H4 (cell line): ENCODE results near the gene RFTN1. TPM values are rescaled to one million over a fixed set of nuclear protein-coding genes. Genes with fewer than 3 reads are reported as not detected.
A peak's percentile ranks its signal among the peaks of the same experiment; 100 is the strongest.

Source experiments
- DNase-seq: peaks from one replicate; pipeline ENCODE4 v3.0.0-alpha.2; 2015; ENCODE audit warnings: low spot score
- total RNA-seq: library from RNA; depleted of rRNA; stranded (reverse); fragments of >200 nt; shearing (Covaris generic); gene quantifications from 2 replicates; pipeline ENCODE4 v1.2.3, GENCODE V29; 2014

RFTN1 gene
- total RNA-seq, 1 experiment from 2014 or later: 5.4 TPM

DNA sequence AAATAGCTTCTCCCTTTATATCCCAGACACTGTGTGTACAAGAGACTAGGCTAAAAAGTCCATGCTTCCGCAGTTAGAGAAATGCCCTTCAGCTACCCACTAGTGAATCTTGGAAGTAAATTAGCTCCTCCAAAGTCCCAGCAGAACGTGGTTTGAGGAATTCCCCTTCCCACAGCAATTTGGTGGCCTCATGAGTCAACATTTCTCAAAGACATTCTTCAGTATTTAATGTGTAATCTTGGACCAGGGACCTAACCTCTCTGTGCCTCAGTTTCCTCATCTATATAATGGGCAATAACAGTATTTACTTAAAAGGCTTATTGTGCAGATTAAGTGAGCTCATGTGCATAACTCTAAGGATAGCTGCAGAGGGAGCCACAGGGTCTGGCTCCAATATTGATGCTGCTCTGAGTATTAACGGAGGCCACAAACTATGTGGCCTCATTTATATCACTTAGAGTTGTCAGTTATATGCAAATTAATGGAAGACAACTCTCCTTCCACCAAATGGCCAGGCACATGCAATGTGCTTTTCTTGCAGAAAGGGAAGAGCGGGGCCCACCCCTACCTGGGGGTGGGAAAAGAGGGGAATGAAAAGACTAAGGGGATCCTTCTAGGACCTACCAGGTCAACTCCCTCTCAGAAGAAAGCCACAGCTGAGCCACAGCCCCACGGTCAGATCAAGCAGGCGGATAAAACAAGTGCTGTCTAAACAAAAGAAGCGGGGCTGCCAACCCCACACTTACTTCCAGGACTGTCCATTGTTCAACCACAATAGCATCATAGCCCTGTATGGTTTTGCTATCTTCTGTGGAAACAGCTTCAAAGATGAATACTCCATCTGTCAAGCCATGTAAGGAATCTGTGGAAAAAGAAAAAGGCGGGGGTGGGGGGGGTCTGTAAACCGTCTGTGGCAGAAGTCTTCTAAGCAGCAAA, 156.0 kb downstream of the RFTN1 start:
- DNase-seq: no peak

DNA sequence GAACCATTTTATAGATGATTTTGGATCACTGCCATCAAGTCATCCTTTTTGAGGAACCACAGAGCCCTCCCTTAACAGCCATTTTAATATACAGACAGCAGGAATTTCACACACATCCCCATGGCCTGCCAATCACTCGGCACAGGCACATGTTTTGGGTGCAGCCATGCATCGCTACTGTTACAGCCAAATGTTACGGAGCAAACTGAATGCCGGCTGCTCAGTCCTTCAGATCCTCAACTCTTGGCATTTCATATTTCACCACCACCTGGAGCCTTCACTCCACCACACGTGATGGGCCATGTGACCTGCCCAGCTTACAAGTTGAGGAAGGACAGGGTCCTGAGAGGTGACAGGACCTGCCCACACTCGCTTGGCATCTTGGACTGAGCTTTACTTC, 157.7 kb downstream of the RFTN1 start:
- no peak for DNase-seq

DNA sequence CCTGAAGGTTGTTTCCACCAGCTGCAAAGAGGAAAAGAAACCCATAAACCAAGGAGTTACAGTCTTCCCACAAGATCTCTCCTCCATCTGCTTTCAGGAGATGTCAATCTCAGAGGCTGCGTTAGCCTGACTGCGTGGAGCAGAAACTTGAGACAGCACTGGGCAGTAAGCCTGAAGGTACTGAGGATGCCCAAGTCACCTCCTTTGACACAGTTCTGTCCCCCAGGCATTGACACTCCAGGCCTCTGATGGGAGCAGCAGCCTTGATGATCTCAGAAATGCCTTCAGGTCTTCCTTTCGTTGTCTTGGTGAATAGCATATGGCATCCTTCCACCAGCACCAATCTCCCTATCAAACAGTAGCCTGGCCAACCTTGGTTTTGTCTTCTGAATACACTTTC, 159.2 kb downstream of the RFTN1 start:
- no peak for DNase-seq

DNA sequence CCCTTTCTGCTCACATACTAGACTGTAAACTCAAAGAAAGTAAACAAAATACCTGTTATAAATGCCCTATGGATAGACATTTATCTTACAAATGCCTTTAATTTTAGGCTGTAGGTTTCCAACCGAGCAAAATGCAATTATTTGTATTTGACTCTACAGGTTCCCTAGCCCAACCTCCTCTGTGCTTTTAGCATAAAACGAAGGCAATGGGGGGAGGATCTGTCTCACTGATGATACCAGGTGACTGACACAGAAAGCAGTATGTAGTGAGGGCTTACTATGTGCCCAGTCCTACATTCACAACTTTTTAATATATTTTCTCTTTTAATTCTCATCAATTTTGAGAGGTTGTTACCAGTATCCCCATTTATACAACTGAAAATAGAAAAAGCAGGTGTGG, 161.1 kb downstream of the RFTN1 start:
- DNase-seq: no peak

DNA sequence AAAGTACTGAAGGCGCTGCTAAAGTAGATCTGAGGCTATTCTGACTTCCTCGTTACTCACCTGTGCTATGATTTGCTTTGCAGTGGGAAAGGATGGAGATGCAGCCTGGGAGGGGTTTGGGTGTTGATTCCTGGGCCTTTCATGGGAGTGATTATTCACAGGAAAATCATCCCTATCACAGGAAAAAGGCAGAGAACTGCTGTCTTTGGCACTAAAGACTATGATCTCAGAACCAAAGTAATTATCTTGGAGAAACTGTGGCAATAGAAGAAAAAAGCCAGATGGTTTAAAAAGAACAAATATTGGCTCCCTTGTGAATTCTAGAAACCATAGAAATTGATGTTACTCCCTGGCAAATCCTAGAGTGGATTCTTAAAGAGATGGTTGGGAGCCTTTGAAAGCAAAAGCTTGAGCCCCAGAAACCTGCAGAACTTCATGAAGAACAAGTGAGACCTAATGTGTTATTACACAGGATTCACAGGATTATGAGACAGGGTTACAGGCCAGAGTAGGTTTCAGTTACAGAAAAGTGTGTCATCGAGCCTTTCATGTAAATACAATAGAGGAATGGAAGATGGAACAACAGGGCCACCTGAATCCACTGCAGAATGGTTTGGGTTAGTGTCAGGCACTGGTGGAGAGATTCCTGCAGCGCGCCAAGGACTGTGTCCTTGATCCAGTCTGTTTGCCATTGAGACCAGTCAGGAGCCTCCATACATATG, 162.7 kb downstream of the RFTN1 start:
- DNase-seq: no peak

DNA sequence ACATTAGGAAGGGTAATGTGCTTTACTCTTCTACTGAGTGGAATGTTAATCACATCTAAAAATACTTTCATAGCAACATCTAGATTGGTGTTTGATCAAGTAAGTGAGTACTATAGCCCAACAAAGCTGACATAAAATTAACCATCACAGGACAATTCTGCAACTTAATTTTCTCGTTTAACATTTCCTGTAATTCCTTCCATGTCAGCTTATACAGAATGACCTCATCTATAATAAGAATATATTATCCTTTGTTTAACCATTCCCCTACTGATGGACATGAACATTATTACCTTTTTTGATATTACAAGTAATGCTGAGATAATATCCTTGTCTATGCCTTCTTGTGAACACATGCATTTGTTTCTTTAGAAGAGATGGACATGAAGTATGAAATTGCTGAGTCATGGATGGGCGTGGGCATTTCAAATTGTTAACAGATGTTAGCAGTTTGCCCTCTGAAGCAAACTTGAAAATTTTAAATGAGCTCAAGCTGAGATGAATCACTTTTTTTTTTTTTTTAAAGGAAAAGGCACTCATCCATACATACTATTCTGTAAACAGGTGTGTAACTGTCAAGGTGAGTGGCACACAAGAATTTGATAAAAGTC, 163.4 kb downstream of the RFTN1 start:
- DNase-seq: peak; percentile 71

DNA sequence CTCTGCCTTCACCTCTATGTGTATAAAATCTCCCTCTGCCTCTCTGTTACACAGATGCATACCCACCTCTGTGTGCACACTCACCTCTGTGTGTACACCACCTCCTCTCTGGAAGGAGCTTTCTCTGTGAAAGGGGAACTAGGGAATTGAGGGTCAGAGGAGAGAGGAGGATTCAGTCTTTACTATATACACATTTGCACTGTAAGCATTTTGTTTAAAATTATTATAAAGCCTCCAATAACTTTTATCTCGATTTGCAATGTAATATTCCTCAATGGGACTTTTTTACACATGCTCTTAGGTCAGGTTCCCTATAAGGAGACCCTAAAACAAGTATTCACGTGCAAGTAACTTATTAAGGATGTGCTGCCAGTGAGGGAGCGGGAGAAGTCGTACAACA, 166.0 kb downstream of the RFTN1 start:
- no peak for DNase-seq

DNA sequence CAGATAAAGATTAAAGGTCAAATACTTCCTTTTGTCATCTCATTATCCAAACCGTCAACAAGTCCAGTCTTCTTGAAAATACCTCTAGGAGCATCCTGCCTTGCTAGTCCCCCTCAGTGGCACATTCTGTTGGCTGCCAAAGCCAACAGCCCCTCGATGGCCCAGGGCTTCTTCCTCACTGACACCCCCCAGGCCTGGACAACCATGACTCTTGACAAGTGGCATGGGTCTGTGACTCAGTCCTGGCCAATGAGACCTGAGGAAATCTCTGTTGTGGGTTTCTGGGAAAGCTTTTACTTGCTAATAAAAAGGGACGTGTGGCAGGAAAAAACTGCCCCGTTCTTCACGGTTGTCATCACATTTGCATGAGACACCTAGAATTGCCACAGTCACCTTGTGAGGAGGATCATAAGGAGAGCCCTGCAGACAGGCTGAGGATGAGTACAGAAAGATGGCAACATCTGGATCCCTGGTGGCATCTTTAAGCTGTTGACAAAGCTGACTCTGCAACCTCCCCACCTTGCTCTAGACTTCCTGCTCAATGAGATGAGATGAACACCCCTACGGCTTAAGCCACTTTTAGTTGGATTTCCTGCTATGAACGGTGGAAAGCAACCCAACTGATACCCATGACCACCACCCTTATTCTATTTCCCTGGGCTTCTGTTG, 167.0 kb downstream of the RFTN1 start:
- no peak for DNase-seq

DNA sequence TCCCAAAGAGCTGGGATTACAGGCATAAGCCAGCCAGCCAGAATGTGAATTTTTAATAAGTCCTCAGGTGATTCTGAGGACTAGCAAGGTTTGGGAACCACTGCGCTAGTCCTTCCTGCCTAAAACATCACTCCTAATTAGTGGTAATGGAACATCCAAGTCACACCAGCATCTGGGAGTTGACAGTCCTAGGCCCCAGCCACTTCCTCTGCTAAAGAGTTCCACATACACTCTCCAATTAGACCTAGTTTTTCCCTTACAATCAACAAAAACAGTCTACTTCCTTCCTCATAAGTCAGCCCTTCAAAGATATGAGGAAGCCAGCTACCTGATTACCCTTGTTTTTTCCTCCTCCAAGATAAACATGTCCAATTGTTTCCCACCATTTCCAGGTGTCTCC, 170.4 kb downstream of the RFTN1 start:
- no peak for DNase-seq

DNA sequence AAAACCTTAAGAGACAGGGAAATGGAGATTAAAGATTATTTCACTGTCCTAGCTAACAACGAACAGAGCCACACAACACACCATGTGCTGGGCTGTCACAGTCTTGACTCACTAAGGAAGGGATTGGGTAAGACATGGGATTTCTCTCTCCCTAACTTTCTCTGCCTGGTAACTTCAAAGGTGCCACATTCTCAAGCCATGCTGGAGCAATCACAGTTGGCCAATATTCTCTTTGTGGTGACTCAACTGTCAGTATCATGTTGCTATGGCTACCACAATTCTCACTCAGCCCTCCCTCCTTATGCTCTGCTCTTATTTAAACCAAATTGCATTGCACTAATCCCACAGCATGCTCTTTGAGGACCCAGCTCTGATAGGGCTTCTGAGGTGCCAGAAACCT, 174.5 kb downstream of the RFTN1 start:
- peak; percentile 50 for DNase-seq

DNA sequence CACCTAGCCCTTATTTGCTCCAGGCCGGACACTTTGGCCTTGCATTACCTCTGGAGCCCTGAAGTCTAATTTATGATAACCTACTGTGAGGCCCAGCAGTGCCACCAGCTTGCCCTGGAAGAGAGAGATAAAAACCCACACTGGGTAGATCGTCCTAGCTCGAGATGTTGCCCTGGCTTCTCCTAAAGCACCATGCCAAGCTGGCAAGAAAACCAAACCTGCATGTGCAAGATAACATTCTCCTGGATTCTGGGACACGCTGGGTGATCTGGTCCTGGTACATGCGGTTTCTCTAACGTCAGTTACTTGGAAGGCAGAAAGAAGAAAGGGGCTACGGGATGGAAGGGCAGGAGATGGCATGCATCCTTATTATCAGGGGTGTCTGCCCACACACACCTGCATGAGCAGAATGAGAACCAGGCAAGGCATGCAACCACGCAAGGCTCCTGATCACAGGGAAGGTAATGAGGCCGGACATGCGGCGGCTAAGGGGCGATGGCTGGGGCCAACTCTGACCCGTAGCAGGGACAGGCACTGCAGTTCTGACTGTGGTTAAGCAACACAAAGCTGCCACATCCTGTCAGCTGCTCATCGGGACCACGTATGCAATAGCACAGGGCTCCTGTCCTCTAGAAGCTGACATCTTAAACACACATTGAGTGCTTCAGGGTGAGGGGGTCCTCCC, 175.5 kb downstream of the RFTN1 start:
- peak; percentile 15 for DNase-seq

DNA sequence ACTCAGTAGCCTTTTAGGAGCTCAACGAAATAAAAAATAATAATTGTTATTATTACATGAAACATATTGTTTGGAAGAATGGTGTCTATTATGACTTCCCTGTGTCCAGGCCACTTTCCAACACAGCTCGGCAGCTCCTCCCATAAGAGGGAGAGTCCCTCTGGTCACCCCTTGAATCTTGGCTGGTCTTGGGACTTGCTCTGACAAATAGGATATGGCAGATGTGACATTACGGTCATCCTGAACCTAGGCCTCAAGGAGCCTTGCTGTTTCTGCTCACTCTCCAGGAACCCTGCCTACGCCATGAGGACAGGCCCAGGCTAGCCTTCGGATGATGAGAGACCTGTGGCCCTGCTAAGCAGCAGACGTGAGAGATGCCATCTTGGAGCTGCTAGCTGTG, 176.7 kb downstream of the RFTN1 start:
- DNase-seq: no peak

DNA sequence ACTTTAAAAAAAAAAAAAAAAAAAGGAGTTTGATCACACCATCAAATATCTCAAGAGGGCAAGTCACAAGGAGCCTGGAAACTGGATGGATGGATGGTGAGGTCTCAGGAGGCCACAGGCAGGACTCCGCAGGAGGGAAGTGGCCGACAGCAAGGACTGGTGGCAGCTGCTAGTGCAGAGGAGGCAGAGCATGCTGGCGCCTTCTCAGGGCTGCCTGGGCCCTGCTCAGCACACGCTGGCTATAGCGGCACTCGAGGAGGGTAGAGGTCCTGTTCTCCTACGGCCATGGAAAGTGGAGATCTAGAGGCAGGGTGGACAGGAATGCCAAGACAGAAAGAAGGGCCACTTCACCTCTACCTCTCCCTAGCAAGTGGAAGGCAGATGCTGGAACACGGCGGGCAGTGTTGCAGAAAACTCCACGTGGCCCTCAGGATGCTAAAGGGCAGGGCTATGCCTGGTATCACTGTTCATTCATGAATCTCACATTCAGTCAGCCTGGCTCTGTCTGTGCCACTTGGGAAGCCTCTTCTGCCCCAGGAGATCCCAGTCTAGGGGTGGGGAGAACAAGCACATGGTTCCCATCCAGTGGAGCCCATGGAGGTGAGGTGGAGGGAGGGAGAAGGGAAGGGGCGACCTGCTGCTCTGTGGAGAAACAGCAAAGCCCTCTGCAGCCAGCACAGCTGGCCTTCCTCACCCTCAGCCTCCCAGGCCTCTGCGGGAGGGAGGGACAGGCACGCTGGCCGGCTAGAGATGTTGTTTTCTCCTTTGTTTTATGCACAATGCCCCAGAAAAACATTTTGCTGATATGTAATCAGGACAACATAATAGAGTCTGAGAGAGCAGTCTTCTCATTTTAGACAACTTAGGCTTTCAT, 177.5 kb downstream of the RFTN1 start:
- DNase-seq: no peak

DNA sequence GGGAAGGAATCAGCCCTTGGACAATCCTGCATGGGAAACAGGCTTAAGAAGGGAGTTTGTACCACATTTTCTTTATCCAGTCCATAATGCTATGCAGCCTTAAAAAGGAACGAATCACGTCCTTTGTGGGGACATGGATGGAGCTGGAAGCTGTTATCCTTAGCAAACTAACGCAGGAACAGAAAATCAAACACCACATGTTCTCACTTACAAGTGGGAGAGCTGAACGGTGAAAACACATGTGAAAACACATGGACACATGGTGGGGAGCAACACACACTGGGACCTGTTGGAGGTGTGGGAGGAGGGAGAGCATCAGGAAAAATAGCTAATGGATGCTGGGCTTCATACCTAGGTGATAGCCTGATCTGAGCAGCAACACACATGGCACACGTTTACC, 178.2 kb downstream of the RFTN1 start:
- DNase-seq: no peak

DNA sequence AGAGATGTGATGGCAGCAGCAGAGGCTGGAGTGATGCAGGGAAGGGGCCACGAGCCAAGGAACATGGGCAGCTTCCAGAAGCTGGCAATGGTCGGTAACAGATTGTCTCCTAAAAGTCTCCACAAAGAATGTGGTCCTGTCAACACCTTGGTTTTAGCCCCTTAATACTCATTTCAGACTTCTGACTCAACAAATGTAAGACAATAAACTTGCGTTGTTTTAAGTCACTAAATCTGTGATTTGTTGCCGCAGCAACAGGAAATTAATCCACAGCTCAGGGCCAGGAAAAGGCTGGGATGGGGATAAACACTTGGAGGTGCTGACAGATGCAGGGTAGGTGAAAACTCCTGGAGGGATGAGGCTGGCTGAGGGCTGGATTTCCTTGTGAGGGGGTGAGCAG, 178.6 kb downstream of the RFTN1 start:
- no peak for DNase-seq

DNA sequence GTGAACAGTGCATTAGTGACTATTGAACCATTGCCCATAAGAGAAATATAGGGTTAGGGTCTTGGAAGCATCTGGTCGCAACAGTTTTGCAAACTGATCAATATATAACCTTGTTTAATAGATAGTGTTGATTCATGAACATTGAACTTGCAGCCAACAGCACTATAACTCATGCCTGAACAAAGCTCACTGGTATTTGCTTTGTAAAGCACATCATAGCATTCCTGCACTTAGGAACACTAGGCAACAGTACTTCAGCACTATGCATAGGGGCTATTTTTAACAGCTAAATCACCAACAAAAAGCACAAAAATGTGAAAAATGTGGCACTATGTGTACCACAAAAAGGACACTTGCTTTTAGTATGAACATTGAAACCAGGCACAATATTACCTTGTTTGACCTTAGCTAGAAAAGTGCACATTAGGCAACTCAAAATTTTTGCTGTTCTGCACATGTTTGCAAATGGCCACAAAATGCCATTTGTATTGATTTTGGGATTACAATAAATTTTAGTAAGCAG, 180.5 kb downstream of the RFTN1 start:
- DNase-seq: no peak

DNA sequence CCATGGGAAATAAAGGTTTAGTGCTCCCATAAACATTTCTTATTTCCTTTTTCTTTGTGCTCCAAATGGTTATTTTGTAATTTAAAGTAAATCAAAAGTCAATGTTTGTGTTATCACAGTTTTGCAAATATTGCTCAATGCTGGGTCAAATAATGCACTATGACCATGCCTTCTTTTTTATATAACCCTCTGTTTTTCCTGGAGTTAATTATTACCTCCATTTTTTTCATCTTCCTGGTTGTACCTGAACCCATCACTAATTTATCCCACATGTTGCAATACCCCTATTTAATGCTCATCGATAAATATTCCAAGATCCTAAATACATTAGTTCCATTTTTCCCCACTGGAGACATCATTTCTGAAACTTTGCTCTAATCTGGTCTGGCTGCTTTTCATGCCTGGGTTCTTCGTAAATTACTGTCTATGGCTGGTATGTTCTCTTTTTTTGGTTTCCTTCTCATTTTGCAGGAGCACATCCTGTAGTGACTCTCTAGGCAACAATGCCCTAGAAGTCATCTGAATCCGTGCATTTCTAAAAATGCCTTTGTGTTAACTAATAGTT, 182.1 kb downstream of the RFTN1 start:
- no peak for DNase-seq

DNA sequence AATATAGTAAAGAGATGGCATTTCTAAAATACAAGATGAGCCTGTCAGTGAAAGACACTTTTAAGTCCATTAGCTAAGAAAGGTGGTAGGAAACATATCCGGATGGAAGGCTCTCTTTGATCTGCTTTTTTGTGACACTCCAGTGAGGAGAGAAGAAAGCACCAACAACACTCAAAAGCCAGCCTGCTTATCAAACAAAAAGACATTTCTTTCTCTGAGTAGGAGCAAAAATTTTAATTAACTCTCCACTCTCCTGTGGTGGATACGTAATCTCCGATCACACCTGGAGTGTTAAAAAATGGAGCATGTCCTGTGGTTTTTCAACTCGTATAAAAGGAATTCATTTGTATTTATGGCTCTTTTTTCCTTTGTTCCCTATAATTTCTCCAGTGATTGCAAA, 183.1 kb downstream of the RFTN1 start:
- DNase-seq: no peak

DNA sequence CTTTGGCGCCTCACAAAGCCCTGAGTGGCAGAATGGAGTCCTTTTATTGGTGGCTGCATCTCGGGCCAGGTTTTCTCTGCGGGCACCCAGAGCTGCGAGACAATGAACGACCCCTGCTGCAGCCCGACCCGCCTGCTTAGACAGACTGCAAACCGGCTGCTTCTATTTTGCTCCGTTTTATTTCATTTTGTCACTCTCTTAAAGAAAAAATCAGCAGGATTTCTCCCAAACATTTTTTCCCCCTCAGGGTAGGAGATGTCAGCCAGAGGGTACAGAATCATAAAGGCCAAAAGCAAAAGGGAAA, 183.7 kb downstream of the RFTN1 start:
- DNase-seq: no peak
